Bronchial epithelial cell (primary cell): Measurements from ENCODE around the gene IPO13. TPM values are rescaled to one million over a fixed set of nuclear protein-coding genes. Genes with fewer than 3 reads are reported as not detected.

ENCODE experiments used
- DNase-seq: peaks from one replicate; pipeline ENCODE4 v3.0.0-alpha.2; 2010; ENCODE audit warnings: low read depth
- FAIRE-seq: peaks from 2 replicates; lab custom pipeline; 2011; peaks lifted over from hg19 to GRCh38; lab: Jason Lieb, UNC
- H3K27me3 ChIP-seq: 2 replicates; pipeline ENCODE4 v1.5.1; 2011; ENCODE audit warnings: low read length; ENCODE audit not compliant: control insufficient read depth, insufficient read depth
- H3K36me3 ChIP-seq: 2 replicates; pipeline ENCODE4 v1.5.1; 2011; ENCODE audit warnings: low read length; ENCODE audit not compliant: control insufficient read depth, insufficient read depth
- H3K4me3 ChIP-seq: 2 replicates; pipeline ENCODE4 v1.5.1; 2011; ENCODE audit warnings: mild to moderate bottlenecking, low read depth, low read length, control low read depth
- CTCF ChIP-seq: IDR thresholded peaks from 2 replicates; pipeline ENCODE4 v1.5.1; 2011; ENCODE audit warnings: mild to moderate bottlenecking, moderate library complexity, low read length, control low read depth, inconsistent platforms; ENCODE audit not compliant: insufficient read depth, severe bottlenecking
- total RNA-seq: library from RNA; depleted of rRNA; stranded (reverse); fragments of >200 nt; gene quantifications from 2 replicates; pipeline ENCODE4 v1.2.1, GENCODE V29; 2014

IPO13 gene
- total RNA-seq, 1 donor from 2014 or later = 13.2 TPM

- Histone ChIP-seq H3K36me3 (peaks cover 17% of the 10 kb centered on the region), H3K27me3 (no peaks in the 10 kb centered on the region), H3K4me3 (no peak overlapping the region)
- DNase-seq = no peak
- FAIRE-seq = no peak
- no peak for TF ChIP-seq CTCF
These were observed 49.4 kb downstream of the IPO13 start for GRCh38 chr1:43995984-43996732.

- H3K4me3 ChIP-seq = no peak overlapping the region
- H3K27me3 ChIP-seq = no peaks in the 10 kb centered on the region
- DNase-seq = no peak
- H3K36me3 ChIP-seq = peaks cover 22% of the 10 kb centered on the region
- no peak for TF ChIP-seq CTCF
- FAIRE-seq = no peak
These were observed 50.0 kb downstream of the IPO13 start for GRCh38 chr1:43996733-43997115.

GRCh38 chr1:43997295-43997999, 50.7 kb downstream of the IPO13 start:
- Histone ChIP-seq H3K36me3 (peaks cover 27% of the 10 kb centered on the region), H3K27me3 (no peaks in the 10 kb centered on the region), H3K4me3 (no peak overlapping the region)
- DNase-seq (no peak), FAIRE-seq (no peak)
- no peak for TF ChIP-seq CTCF

GRCh38 chr1:43998000-43998378, 51.2 kb downstream of the IPO13 start:
- TF ChIP-seq CTCF = no peak
- DNase-seq = no peak
- H3K4me3 ChIP-seq = no peak overlapping the region
- no peaks in the 10 kb centered on the region for H3K27me3 ChIP-seq
- peaks cover 32% of the 10 kb centered on the region for H3K36me3 ChIP-seq
- FAIRE-seq = no peak

- no peak for TF ChIP-seq CTCF
- Histone ChIP-seq H3K36me3 (peaks cover 34% of the 10 kb centered on the region), H3K4me3 (no peak overlapping the region), H3K27me3 (no peaks in the 10 kb centered on the region)
- DNase-seq (no peak), FAIRE-seq (no peak)
These were observed 52.7 kb downstream of the IPO13 start for GRCh38 chr1:43999455-43999854.
